Mesendoderm (in vitro differentiated cells): ENCODE measurements around the gene RD3L.

Experiments
- DNase-seq: peaks from one replicate; pipeline ENCODE4 v3.0.0; 2013
- H2AK5ac ChIP-seq: 2 replicates; pipeline ENCODE4 v1.6.1; 2013; ENCODE audit warnings: low read length, inconsistent platforms
- H2BK120ac ChIP-seq: 2 replicates; pipeline ENCODE4 v1.6.1; 2013; ENCODE audit warnings: low read depth, mild to moderate bottlenecking, low read length, moderate library complexity, mixed read lengths
- H2BK15ac ChIP-seq: replicated peaks from 2 replicates; pipeline ENCODE4 v1.6.1; 2013; ENCODE audit warnings: low read depth, mild to moderate bottlenecking, moderate library complexity
- H2BK5ac ChIP-seq: 2 replicates; pipeline ENCODE4 v1.6.1; 2013; ENCODE audit warnings: low read length, inconsistent platforms
- H3K18ac ChIP-seq: 2 replicates; pipeline ENCODE4 v1.6.1; 2013; ENCODE audit warnings: mild to moderate bottlenecking, low read length, mixed read lengths
- H3K23ac ChIP-seq: one replicate; pipeline ENCODE4 v1.6.1; 2013; ENCODE audit warnings: low read length
- H3K27ac ChIP-seq: 2 replicates; pipeline ENCODE4 v1.5.1; 2013; ENCODE audit warnings: low read depth, mild to moderate bottlenecking, inconsistent platforms, low read length, moderate library complexity
- H3K27me3 ChIP-seq: 2 replicates; pipeline ENCODE4 v1.6.1; 2013; ENCODE audit warnings: low read length, control low read depth, mild to moderate bottlenecking, inconsistent platforms; ENCODE audit not compliant: insufficient read depth, poor library complexity
- H3K36me3 ChIP-seq: 2 replicates; pipeline ENCODE4 v1.6.1; 2013; ENCODE audit warnings: low read length, inconsistent platforms; ENCODE audit not compliant: control insufficient read depth, insufficient read depth
- H3K4ac ChIP-seq: one replicate; pipeline ENCODE4 v1.6.1; 2013; ENCODE audit warnings: low read depth, mild to moderate bottlenecking, low read length, moderate library complexity
- H3K4me1 ChIP-seq: 2 replicates; pipeline ENCODE4 v1.6.1; 2013; ENCODE audit warnings: low read depth, low read length, inconsistent platforms; ENCODE audit not compliant: control insufficient read depth
- H3K4me2 ChIP-seq: 2 replicates; pipeline ENCODE4 v1.6.1; 2013; ENCODE audit warnings: low read length
- H3K4me3 ChIP-seq: 2 replicates; pipeline ENCODE4 v1.5.1; 2013; ENCODE audit warnings: mild to moderate bottlenecking, low read length
- H3K56ac ChIP-seq: one replicate; pipeline ENCODE4 v1.6.1; 2013; ENCODE audit warnings: low read length
- H3K79me1 ChIP-seq: 2 replicates; pipeline ENCODE4 v1.6.1; 2013; ENCODE audit warnings: low read length, inconsistent platforms
- H3K79me2 ChIP-seq: 2 replicates; pipeline ENCODE4 v1.6.1; 2013; ENCODE audit warnings: mild to moderate bottlenecking, low read length; ENCODE audit not compliant: control insufficient read depth, insufficient read depth
- H3K9ac ChIP-seq: 2 replicates; pipeline ENCODE4 v1.6.1; 2013; ENCODE audit warnings: low read length, inconsistent platforms
- H4K5ac ChIP-seq: one replicate; pipeline ENCODE4 v1.6.1; 2013; ENCODE audit warnings: low read length
- H4K8ac ChIP-seq: one replicate; pipeline ENCODE4 v1.6.1; 2013; ENCODE audit warnings: low read depth, mild to moderate bottlenecking, control low read depth, low read length, moderate library complexity
- WGBS: extraction: QIAGEN DNeasy Blood & Tissue Kit; methylation state at CpG from one replicate; pipeline ENCODE4 v1.1.7; 2013; ENCODE audit warnings: low lambda C conversion rate, missing lambda C conversion rate; ENCODE audit not compliant: insufficient coverage; ENCODE audit errors: extremely low coverage; 5-methylcytosine and 5-hydroxymethylcytosine counted together

The RD3L gene

DNA sequence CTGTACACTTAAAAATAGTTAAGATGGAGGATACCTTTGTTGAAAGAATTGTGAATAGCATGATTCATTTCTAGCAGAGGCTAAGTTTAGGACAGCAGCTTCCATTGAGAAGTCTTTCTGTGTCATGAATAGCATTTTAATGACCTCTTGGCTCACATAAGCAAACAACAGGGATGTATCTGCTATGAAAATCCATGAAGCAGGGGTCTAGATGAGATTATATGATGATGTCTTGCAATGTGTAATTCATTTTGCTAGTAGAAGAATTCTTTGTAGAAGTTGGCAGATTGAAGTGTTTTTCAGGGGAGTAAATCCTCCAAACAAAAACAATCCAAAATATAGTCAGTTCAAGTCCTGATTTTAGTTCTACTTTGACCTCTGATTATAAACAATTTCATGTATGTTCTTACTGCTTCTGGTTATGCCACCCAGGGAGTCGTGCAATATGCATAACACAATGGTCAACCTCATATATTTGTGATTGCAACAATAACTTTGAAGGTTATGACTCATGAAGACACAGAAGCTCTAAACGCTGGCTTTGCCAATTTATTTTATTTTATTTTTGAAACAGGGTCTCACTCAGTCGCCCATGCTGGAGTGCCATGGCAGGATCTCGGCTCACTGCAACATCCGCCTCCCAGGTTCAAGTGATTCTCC lies 6.9 kb upstream of the RD3L start:
- H3K36me3 ChIP-seq = no peaks in the 10 kb centered on the region
- WGBS = no CpG with 5 or more reads among the region's 5 CpGs

DNA sequence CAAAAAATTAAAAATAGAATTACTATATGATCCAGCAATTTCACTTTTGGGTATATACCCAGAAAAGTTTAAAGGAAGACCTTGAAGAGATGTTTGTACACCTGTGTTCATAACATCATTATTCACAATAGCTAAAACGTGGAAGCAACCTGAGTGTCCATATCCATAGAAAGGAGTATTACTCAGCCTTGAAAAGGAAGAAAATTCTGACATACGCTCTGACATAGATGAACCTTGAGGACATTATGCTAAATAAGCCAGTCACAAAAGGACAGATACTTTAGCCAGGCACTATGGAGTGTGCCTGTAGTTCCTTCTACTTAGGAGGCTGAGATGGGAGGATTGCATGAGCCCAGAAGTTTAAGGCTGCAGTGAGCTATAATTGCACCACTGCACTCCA lies 6.1 kb upstream of the RD3L start:
- no peaks in the 10 kb centered on the region for H3K27me3 ChIP-seq
- H3K9ac ChIP-seq = no peak overlapping the region
- H3K18ac ChIP-seq = no peak overlapping the region
- no peak for DNase-seq
- no CpG with 5 or more reads among the region's 2 CpGs for WGBS
- no peak overlapping the region for H2BK15ac ChIP-seq
- H3K4ac ChIP-seq = no peak overlapping the region
- no peak overlapping the region for H2AK5ac ChIP-seq
- no peaks in the 10 kb centered on the region for H3K4me1 ChIP-seq
- no peak overlapping the region for H2BK5ac ChIP-seq
- no peak overlapping the region for H3K27ac ChIP-seq
- H4K8ac ChIP-seq = no peak overlapping the region
- H4K5ac ChIP-seq = no peak overlapping the region
- H3K4me2 ChIP-seq = no peak overlapping the region
- no peaks in the 10 kb centered on the region for H3K79me2 ChIP-seq
- H3K56ac ChIP-seq = no peak overlapping the region
- no peak overlapping the region for H2BK120ac ChIP-seq
- no peaks in the 10 kb centered on the region for H3K36me3 ChIP-seq
- no peaks in the 10 kb centered on the region for H3K79me1 ChIP-seq
- H3K4me3 ChIP-seq = no peak overlapping the region
- no peak overlapping the region for H3K23ac ChIP-seq

More for the DNA sequence above, 6.9 kb upstream of the RD3L start:
- Histone ChIP-seq H3K79me1 (no peaks in the 10 kb centered on the region), H2BK5ac (no peak overlapping the region), H3K27ac (no peak overlapping the region), H3K79me2 (no peaks in the 10 kb centered on the region), H3K4me1 (no peaks in the 10 kb centered on the region), H2BK120ac (no peak overlapping the region), H3K4me2 (no peak overlapping the region), H4K5ac (no peak overlapping the region), H3K4me3 (no peak overlapping the region), H4K8ac (no peak overlapping the region), H2BK15ac (no peak overlapping the region), H3K27me3 (no peaks in the 10 kb centered on the region), H3K4ac (no peak overlapping the region), H2AK5ac (no peak overlapping the region), H3K56ac (no peak overlapping the region), H3K9ac (no peak overlapping the region), H3K23ac (no peak overlapping the region), H3K18ac (no peak overlapping the region)
- no peak for DNase-seq

DNA sequence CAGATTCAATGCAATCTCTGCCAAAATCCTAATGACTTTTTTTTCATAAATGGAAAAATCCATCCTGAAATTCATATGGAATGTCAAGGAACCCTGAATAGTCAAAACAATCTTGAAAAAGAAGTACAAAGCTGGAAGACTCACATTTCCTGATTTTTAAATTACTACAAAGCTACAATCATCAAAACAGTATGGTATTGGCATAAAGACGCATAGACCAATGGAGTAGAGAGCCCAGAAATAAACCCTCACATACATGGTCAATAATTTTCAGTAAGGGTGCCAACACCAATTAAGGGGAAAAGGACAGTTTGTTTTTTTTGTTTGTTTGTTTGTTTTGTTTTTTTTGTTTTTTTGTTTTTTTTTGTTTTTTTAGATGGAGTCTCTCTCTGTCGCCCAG lies 4.6 kb upstream of the RD3L start:
- H2AK5ac ChIP-seq = no peak overlapping the region
- H3K23ac ChIP-seq = no peak overlapping the region
- no peak overlapping the region for H4K5ac ChIP-seq
- no peak overlapping the region for H4K8ac ChIP-seq
- no peak overlapping the region for H3K27ac ChIP-seq
- no peak overlapping the region for H3K56ac ChIP-seq
- no peaks in the 10 kb centered on the region for H3K27me3 ChIP-seq
- H3K79me1 ChIP-seq = no peaks in the 10 kb centered on the region
- H3K4me1 ChIP-seq = no peaks in the 10 kb centered on the region
- no peak overlapping the region for H2BK120ac ChIP-seq
- no CpG with 5 or more reads among the region's 2 CpGs for WGBS
- no peaks in the 10 kb centered on the region for H3K36me3 ChIP-seq
- no peak overlapping the region for H2BK15ac ChIP-seq
- no peak for DNase-seq
- H3K79me2 ChIP-seq = no peaks in the 10 kb centered on the region
- no peak overlapping the region for H3K18ac ChIP-seq
- no peak overlapping the region for H3K9ac ChIP-seq
- no peak overlapping the region for H3K4me3 ChIP-seq
- no peak overlapping the region for H3K4me2 ChIP-seq
- H2BK5ac ChIP-seq = no peak overlapping the region
- H3K4ac ChIP-seq = no peak overlapping the region

DNA sequence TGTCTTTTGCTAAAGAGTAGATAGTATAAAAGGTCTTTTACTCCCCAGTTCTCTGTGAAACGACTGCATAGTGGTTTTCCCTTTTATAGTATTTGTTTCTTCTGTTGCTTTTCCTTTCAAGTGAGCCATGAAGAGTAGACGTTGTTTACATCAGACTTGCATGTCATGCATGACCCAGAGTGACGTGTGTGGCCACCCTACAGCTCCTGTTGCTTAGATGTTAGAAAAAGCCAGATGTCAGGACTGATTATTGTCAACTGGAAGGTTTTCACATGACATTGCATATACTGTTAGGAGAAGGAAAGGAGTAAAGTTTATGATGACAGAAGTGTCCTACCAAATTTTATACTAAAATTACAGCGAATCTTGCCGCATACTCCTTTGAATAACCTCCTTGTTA lies 1.3 kb upstream of the RD3L start:
- no peak overlapping the region for H3K27ac ChIP-seq
- no peak overlapping the region for H3K4me2 ChIP-seq
- no peak overlapping the region for H4K5ac ChIP-seq
- H3K4me1 ChIP-seq = no peaks in the 10 kb centered on the region
- no peak overlapping the region for H2BK15ac ChIP-seq
- DNase-seq = no peak
- H3K18ac ChIP-seq = no peak overlapping the region
- H3K27me3 ChIP-seq = peaks cover 1% of the 10 kb centered on the region
- H3K4me3 ChIP-seq = no peak overlapping the region
- H3K56ac ChIP-seq = no peak overlapping the region
- no peak overlapping the region for H3K9ac ChIP-seq
- H3K79me1 ChIP-seq = no peaks in the 10 kb centered on the region
- no peak overlapping the region for H2AK5ac ChIP-seq
- H4K8ac ChIP-seq = no peak overlapping the region
- no peak overlapping the region for H3K4ac ChIP-seq
- H3K36me3 ChIP-seq = no peaks in the 10 kb centered on the region
- no peaks in the 10 kb centered on the region for H3K79me2 ChIP-seq
- WGBS = no CpG with 5 or more reads among the region's 5 CpGs
- H3K23ac ChIP-seq = no peak overlapping the region
- H2BK5ac ChIP-seq = no peak overlapping the region
- H2BK120ac ChIP-seq = no peak overlapping the region

DNA sequence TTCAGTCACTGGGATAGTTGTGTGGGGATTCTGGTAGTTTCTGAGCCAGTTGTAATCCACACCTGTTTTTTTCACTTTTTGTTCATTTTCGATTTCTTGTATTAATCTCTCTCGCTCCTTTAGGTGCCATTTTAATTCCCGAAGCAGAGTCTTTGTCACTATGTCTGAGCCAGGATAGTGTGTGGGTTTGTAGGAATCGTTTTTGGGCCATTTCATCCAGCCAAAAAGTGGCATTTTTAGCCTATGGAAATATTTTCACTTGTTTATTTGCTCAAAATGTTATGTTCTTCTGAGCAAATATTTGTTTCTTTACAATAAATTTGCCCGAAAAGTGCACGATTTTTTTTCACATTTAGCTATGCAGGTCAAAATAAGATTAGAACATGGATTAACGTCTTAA lies 867 bp downstream of the RD3L start:
- H3K27ac ChIP-seq = no peak overlapping the region
- no CpG with 5 or more reads among the region's 7 CpGs for WGBS
- H3K23ac ChIP-seq = no peak overlapping the region
- no peak overlapping the region for H4K8ac ChIP-seq
- no peak overlapping the region for H2BK5ac ChIP-seq
- H3K36me3 ChIP-seq = no peaks in the 10 kb centered on the region
- no peak overlapping the region for H3K9ac ChIP-seq
- no peak overlapping the region for H2BK120ac ChIP-seq
- H4K5ac ChIP-seq = no peak overlapping the region
- H3K18ac ChIP-seq = no peak overlapping the region
- H3K79me1 ChIP-seq = no peaks in the 10 kb centered on the region
- H2BK15ac ChIP-seq = no peak overlapping the region
- H3K56ac ChIP-seq = no peak overlapping the region
- H3K79me2 ChIP-seq = no peaks in the 10 kb centered on the region
- no peak overlapping the region for H2AK5ac ChIP-seq
- H3K4me1 ChIP-seq = no peaks in the 10 kb centered on the region
- DNase-seq = no peak
- H3K27me3 ChIP-seq = peaks cover 1% of the 10 kb centered on the region
- no peak overlapping the region for H3K4ac ChIP-seq
- no peak overlapping the region for H3K4me2 ChIP-seq
- no peak overlapping the region for H3K4me3 ChIP-seq

DNA sequence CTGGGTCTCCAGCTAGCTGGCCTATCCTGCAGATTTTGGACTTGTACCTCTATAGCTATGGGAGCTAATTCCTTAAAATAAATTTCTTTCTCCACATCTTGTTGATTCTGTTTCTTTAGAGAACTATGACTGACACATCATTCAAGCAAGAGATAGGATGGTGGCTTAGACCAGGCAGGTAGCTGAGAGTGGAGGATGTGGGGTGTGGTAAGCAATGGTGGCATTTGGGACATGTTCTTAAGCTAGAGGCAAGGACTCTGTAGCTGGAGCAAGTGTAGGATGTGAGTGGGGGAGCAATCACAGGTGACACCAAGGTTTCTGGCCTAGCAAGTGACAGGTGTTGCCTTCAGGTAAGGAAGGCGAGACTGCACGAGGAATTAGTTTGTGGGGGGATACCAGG lies 7.2 kb downstream of the RD3L start:
- H3K56ac ChIP-seq = no peak overlapping the region
- H2AK5ac ChIP-seq = no peak overlapping the region
- WGBS = no CpG with 5 or more reads among the region's 2 CpGs
- no peak overlapping the region for H3K4me2 ChIP-seq
- no peak overlapping the region for H3K23ac ChIP-seq
- no peaks in the 10 kb centered on the region for H3K4me1 ChIP-seq
- no peak overlapping the region for H3K27ac ChIP-seq
- DNase-seq = no peak
- no peaks in the 10 kb centered on the region for H3K79me2 ChIP-seq
- H3K36me3 ChIP-seq = no peaks in the 10 kb centered on the region
- H3K79me1 ChIP-seq = no peaks in the 10 kb centered on the region
- no peak overlapping the region for H2BK5ac ChIP-seq
- no peak overlapping the region for H4K8ac ChIP-seq
- peaks cover 1% of the 10 kb centered on the region for H3K27me3 ChIP-seq
- no peak overlapping the region for H3K18ac ChIP-seq
- no peak overlapping the region for H3K4ac ChIP-seq
- no peak overlapping the region for H2BK120ac ChIP-seq
- no peak overlapping the region for H4K5ac ChIP-seq
- H3K4me3 ChIP-seq = no peak overlapping the region
- no peak overlapping the region for H3K9ac ChIP-seq
- H2BK15ac ChIP-seq = no peak overlapping the region
